Neural crest cell (in vitro differentiated cells): Measurements from ENCODE around the gene WNT10A. TPM values are rescaled to one million over a fixed set of nuclear protein-coding genes. Genes with fewer than 3 reads are reported as not detected.

ENCODE experiments used
- DNase-seq: peaks from one replicate; pipeline ENCODE4 v3.0.0; 2021; ENCODE audit warnings: low read depth, mixed read lengths, low spot score
- H3K27ac Mint-ChIP-seq: one replicate; pipeline ENCODE4 v1.8.0; 2021; ENCODE audit warnings: mild to moderate bottlenecking, mixed read lengths; ENCODE audit not compliant: unreplicated experiment
- H3K27me3 Mint-ChIP-seq: 2 replicates; pipeline ENCODE4 v1.8.0; 2021; ENCODE audit warnings: low read depth, mild to moderate bottlenecking, mixed read lengths
- H3K36me3 Mint-ChIP-seq: 2 replicates; pipeline ENCODE4 v1.8.0; 2021; ENCODE audit warnings: low read depth, mild to moderate bottlenecking, mixed read lengths
- H3K4me1 Mint-ChIP-seq: 2 replicates; pipeline ENCODE4 v1.8.0; 2021; ENCODE audit warnings: mixed read lengths
- H3K4me3 Mint-ChIP-seq: one replicate; pipeline ENCODE4 v1.8.0; 2021; ENCODE audit warnings: mild to moderate bottlenecking, mixed read lengths
- H3K9me3 Mint-ChIP-seq: 2 replicates; pipeline ENCODE4 v1.8.0; 2021; ENCODE audit warnings: mixed read lengths
- long read RNA-seq: library from polyadenylated mRNA; unstranded; transcript quantifications from one replicate; pipeline ENCODE4 v2.0.0, GENCODE V29; 2020
- total RNA-seq: library from RNA; stranded (reverse); gene quantifications from 2 replicates; pipeline ENCODE4 v1.2.1, GENCODE V29; 2021
- TF ChIP-seq, protein P1 (sequence below): fragments of 200-600 bp; sonication (generic); conservative IDR thresholded peaks from 2 replicates; pipeline ENCODE4 v1.5.0; 2021; ENCODE audit warnings: antibody characterized with exemption, mild to moderate bottlenecking

The WNT10A gene
- not detected in 2 replicates for total RNA-seq
- long read RNA-seq, result 0 reads

DNA sequence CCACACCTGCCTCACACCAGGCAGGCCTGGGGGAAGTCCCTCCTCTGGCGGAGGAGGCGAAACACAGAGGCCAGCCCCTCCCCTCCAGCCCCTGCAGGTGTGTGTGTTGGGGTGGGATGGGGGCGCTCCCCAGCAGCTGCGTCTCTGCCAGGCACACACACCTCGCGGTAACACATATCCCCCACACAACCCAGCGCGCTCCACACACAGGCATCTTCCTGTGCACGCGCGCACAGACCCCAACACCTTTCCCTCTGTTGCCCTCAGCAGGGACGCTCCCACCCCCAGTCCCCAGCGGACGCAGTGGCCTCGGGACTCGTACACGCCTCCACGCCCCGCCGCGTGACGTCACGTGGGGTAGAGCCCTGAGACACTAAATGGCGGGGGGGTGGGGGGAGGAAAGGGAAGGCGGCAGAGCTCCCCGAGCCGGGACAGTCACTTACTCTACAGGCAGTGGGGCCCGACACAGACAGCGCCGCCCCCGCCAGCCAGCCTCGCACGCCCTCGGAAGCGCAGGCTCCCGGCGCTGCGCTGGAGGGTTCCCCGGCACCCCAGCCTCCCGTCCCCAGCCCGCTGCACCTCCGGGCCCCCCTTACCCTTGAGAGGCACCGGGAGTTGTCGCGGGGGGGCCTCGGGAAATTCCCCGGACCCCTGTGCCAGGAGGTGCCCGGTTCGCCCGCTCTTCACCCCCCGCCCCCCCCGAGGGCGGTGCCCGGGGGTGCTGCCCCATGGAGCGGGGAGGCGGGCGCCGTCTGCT lies at the start of gene WNT10A:
Gene WNT10A (plus strand): TSS at position 751 of the 757 bp plus-strand sequence. CDS start 144 bp downstream, outside the sequence.
- no peak for DNase-seq
- Mint-ChIP-seq H3K27me3 (peaks cover 92% of the 10 kb centered on the region), H3K4me1 (no peaks in the 10 kb centered on the region), H3K4me3 (no peak within 1 kb of the TSS), H3K36me3 (peaks cover 2% of the 10 kb centered on the region), H3K9me3 (no peaks in the 10 kb centered on the region), H3K27ac (no peak within 1 kb of the TSS)
- TF ChIP-seq, protein P1, sequence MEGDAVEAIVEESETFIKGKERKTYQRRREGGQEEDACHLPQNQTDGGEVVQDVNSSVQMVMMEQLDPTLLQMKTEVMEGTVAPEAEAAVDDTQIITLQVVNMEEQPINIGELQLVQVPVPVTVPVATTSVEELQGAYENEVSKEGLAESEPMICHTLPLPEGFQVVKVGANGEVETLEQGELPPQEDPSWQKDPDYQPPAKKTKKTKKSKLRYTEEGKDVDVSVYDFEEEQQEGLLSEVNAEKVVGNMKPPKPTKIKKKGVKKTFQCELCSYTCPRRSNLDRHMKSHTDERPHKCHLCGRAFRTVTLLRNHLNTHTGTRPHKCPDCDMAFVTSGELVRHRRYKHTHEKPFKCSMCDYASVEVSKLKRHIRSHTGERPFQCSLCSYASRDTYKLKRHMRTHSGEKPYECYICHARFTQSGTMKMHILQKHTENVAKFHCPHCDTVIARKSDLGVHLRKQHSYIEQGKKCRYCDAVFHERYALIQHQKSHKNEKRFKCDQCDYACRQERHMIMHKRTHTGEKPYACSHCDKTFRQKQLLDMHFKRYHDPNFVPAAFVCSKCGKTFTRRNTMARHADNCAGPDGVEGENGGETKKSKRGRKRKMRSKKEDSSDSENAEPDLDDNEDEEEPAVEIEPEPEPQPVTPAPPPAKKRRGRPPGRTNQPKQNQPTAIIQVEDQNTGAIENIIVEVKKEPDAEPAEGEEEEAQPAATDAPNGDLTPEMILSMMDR, result no peak

DNA sequence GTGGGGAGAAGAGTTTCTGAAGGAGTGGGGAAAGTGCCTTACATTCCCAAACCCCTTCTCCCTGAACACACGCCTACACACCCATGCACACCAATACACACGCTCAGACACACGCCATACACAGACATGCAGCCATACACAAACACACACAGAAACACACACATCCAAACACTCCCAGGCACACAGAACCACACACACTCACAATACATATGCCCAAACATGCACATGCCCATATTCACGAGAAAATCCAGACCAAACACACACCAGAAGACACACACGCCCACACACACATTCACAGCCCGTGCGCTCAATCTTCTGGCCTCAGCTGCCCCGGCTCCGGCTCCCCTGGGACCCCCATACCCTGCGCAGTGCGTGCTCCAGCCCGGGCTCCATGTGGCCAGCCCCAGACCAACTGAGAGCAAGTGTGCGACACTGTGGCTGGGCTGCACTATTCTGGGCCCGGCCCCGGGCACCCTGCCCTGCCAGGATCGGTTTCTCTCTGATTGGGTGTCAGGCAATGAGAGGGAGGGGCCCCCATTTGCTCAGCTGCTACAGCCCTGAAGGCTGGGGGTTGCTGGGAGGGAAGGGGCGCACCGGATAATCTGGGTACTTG lies 49.2 kb upstream of the WNT10A start, which contains the start of gene PRKAG3:
Gene PRKAG3 (minus strand): TSS at position 426 of the 613 bp plus-strand sequence.
- peaks cover 61% of the 10 kb centered on the region for H3K27me3 Mint-ChIP-seq
- no peak within 1 kb of the TSS for H3K27ac Mint-ChIP-seq
- no peaks in the 10 kb centered on the region for H3K9me3 Mint-ChIP-seq
- DNase-seq, result no peak
- H3K4me3 Mint-ChIP-seq, result no peak within 1 kb of the TSS
- H3K36me3 Mint-ChIP-seq, result no peaks in the 10 kb centered on the region
- H3K4me1 Mint-ChIP-seq, result no peaks in the 10 kb centered on the region
- TF ChIP-seq, protein P1, result no peak

DNA sequence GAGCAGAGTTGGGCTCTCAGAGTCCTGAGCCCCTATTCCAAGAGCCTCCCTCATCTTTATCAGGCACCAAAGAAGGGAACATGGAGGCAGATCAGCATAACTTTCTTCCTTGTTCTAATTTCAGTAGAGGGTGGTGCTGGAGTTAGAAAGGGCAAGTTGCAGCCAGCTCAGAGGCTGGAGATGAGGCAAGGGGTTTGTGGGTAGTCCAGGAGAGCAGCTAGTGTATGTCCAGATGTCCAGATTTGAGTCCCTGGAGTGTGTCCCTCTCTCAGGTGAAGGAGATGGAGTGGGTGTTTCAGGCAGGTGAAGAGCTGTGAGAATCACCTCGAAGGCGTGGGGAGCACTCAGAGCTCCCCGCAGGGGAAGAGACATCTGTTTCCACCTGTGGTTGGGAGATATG lies 48.6 kb upstream of the WNT10A start:
- peaks cover 64% of the 10 kb centered on the region for H3K27me3 Mint-ChIP-seq
- TF ChIP-seq, protein P1, result no peak
- H3K4me1 Mint-ChIP-seq, result no peaks in the 10 kb centered on the region
- H3K36me3 Mint-ChIP-seq, result no peaks in the 10 kb centered on the region
- H3K27ac Mint-ChIP-seq, result no peak overlapping the region
- no peaks in the 10 kb centered on the region for H3K9me3 Mint-ChIP-seq
- DNase-seq, result no peak
- no peak overlapping the region for H3K4me3 Mint-ChIP-seq

DNA sequence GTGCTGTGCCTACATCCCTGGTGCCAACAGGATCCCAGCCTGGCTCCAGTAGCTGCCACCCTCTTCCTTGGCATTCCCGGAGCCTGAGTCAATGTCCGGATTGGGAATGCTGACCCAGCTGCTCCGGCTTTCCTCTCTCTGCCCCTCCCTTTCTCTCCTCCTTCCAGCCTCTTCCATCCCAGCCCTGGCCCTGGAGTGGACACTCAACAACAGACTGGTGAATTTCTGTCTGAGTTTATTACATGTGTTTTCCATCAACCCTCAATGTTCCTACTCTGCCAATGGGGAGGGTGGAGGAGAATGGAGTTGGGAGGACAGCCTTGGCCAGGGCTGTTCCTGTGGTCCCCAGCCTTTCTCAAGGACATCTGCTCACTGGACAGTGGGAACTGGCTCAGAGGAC lies 48.1 kb upstream of the WNT10A start:
- no peaks in the 10 kb centered on the region for H3K4me1 Mint-ChIP-seq
- H3K27ac Mint-ChIP-seq, result no peak overlapping the region
- DNase-seq, result no peak
- no peaks in the 10 kb centered on the region for H3K36me3 Mint-ChIP-seq
- no peak overlapping the region for H3K4me3 Mint-ChIP-seq
- TF ChIP-seq, protein P1, result no peak
- H3K27me3 Mint-ChIP-seq, result peaks cover 64% of the 10 kb centered on the region
- peaks cover 2% of the 10 kb centered on the region for H3K9me3 Mint-ChIP-seq

DNA sequence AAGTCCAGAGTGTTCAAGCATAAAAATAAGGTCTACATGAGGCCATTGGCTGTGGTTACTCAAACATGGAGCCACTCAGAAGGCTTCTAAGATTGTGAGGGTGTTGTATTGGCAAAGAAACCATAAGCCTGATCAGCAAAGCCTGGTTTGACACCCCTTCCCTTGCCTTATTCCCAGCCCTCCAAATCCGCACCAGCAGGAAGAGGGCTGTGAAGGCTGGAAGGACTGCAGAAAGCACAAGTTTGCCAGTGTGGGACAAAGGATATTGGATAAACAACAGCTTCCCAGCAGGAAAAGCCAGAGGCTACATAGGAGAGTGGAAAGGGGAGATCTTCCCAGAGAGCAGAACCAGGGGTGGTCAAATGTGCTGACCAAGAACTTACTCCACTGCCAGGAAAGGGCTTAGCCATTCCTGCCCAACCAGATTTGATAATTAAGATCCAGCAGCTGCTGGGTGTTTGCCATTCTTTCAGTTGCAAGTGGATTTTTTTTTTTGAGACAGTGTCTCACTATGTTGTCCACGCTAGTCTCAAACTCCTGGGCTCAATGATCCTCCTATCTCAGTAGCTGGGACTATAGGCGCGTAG lies 47.5 kb upstream of the WNT10A start:
- H3K27me3 Mint-ChIP-seq, result peaks cover 67% of the 10 kb centered on the region
- no peak for DNase-seq
- no peak overlapping the region for H3K4me3 Mint-ChIP-seq
- no peaks in the 10 kb centered on the region for H3K36me3 Mint-ChIP-seq
- no peak overlapping the region for H3K27ac Mint-ChIP-seq
- TF ChIP-seq, protein P1, result no peak
- H3K9me3 Mint-ChIP-seq, result peaks cover 2% of the 10 kb centered on the region
- H3K4me1 Mint-ChIP-seq, result no peaks in the 10 kb centered on the region
